HepG2 (cell line): ENCODE results near the gene RALY. TPM values are rescaled to one million over a fixed set of nuclear protein-coding genes. Genes with fewer than 3 reads are reported as not detected.

Source experiments
- CEBPG ChIP-seq: IDR thresholded peaks from 2 replicates; pipeline ENCODE4 v1.6.1; 2016
- FOSL2 ChIP-seq: sonication (generic); formaldehyde crosslinking; IDR thresholded peaks from 2 replicates; pipeline ENCODE4 v1.4.0; 2020; ENCODE audit warnings: missing genetic modification reagents
- FOXC1 ChIP-seq: sonication (generic); formaldehyde crosslinking; IDR thresholded peaks from 2 replicates; pipeline ENCODE4 v1.8.0; 2022; ENCODE audit warnings: mild to moderate bottlenecking, missing genetic modification reagents, borderline replicate concordance
- IKZF5 ChIP-seq: IDR thresholded peaks from 2 replicates; pipeline ENCODE4 v1.6.1; 2018; ENCODE audit warnings: missing genetic modification reagents, mild to moderate bottlenecking, missing compliant biosample characterization
- JARID2 ChIP-seq: sonication (generic); formaldehyde crosslinking; IDR thresholded peaks from 2 replicates; pipeline ENCODE4 v1.8.1; 2023; ENCODE audit warnings: missing genetic modification reagents, inconsistent platforms; ENCODE audit not compliant: insufficient replicate concordance
- KLF6 ChIP-seq: IDR thresholded peaks from 2 replicates; pipeline ENCODE4 v1.8.0; 2016; ENCODE audit warnings: missing biosample characterization, missing genetic modification reagents
- MTF2 ChIP-seq: sonication (generic); formaldehyde crosslinking; IDR thresholded peaks from 2 replicates; pipeline ENCODE4 v1.5.0; 2020; ENCODE audit warnings: missing genetic modification reagents, borderline replicate concordance
- NAIF1 ChIP-seq: sonication (generic); formaldehyde crosslinking; IDR thresholded peaks from 2 replicates; pipeline ENCODE4 v1.5.0; 2020; ENCODE audit warnings: mild to moderate bottlenecking, missing genetic modification reagents, borderline replicate concordance
- PITX1 ChIP-seq: sonication (generic); formaldehyde crosslinking; IDR thresholded peaks from 2 replicates; pipeline ENCODE4 v1.5.1; 2020; ENCODE audit warnings: mild to moderate bottlenecking, missing genetic modification reagents
- SOX6 ChIP-seq, 2 experiments: fragments of 450-650 bp in 1 of 2; sonication (generic) in 1 of 2; formaldehyde crosslinking in 1 of 2; IDR thresholded peaks; 2 replicates each; pipeline versions ENCODE4 v1.4.0 to v1.6.1; 2017 to 2020; ENCODE audit warnings: antibody characterized with exemption in 1 of 2, mild to moderate bottlenecking in 1 of 2, missing genetic modification reagents in 1 of 2
- SSRP1 ChIP-seq: IDR thresholded peaks from 2 replicates; pipeline ENCODE4 v1.6.1; 2016; ENCODE audit warnings: control low read depth
- ZBTB20 ChIP-seq: sonication (generic); formaldehyde crosslinking; IDR thresholded peaks from 2 replicates; pipeline ENCODE4 v1.8.1; 2023; ENCODE audit warnings: missing genetic modification reagents, low read depth, mild to moderate bottlenecking, borderline replicate concordance
- ZNF580 ChIP-seq: IDR thresholded peaks from 2 replicates; pipeline ENCODE4 v1.6.1; 2016; ENCODE audit warnings: low read depth, borderline replicate concordance
- polyA plus RNA-seq, 8 experiments: library from polyadenylated mRNA; depleted of rRNA in 3 of 8; stranded (reverse) in 7 of 8; unstranded in 1 of 8; fragments of >200 nt; fragmentation: Illumina TruSeq in 4 of 8; extraction: Trizol in 4 of 8; gene quantifications; 2 replicates each; pipeline versions ENCODE4 v1.2.1 to v1.2.3, GENCODE V29; 2011 to 2016; ENCODE audit warnings: low read depth in 4 of 8, missing spikeins in 1 of 8, mixed read lengths in 1 of 8; ENCODE audit not compliant: insufficient read depth in 1 of 8
- total RNA-seq, 5 experiments: library from RNA; depleted of rRNA; stranded (reverse); fragments of >200 nt; fragmentation: Illumina TruSeq; extraction: Trizol; gene quantifications; 2 replicates each; pipeline ENCODE4 v1.2.3, GENCODE V29; 2016; ENCODE audit warnings: low read depth in 1 of 5
- TF ChIP-seq, protein P1 (sequence below): sonication (generic); formaldehyde crosslinking; IDR thresholded peaks from 2 replicates; pipeline ENCODE4 v1.5.0; 2020; ENCODE audit warnings: missing genetic modification reagents

Gene RALY
- total and polyA plus RNA-seq, 2 of the 13 experiments (the other 11 are each of a cell fraction or from before 2014, with no cell fraction given) = 178 to 186 TPM

GRCh38 chr20:34069341-34070078, 75.8 kb downstream of the RALY start (continued):
- TF ChIP-seq IKZF5 (CRISPR knock-in tag) (no peak; the same call in 1 of the 2 replicates), ZBTB20 (0 out of 2 replicates have a peak, but pooled peaks have one; percentile 36), CEBPG (CRISPR knock-in tag) (no peak), MTF2 (CRISPR knock-in tag) (0 out of 2 replicates have a peak, but pooled peaks have one; percentile 30), KLF6 (CRISPR knock-in tag) (peak; percentile 40; the same call in 1 of the 2 replicates), PITX1 (peak; percentile 54), ZNF580 (0 out of 2 replicates have a peak, but pooled peaks have one; percentile 52), FOSL2 (CRISPR knock-in tag) (peak; percentile 17; the same call in 1 of the 2 replicates), JARID2 (CRISPR knock-in tag) (peak; percentile 84), SSRP1 (CRISPR knock-in tag) (peak; percentile 78; the same call in 1 of the 2 replicates), SOX6 (IDR thresholded peaks at IDR 0.05) (no peak), SOX6 (CRISPR knock-in tag; IDR thresholded peaks at IDR 0.05) (peak; percentile 30; the same call in 1 of the 2 replicates), FOXC1 (peak; percentile 52; the same call in 1 of the 2 replicates), NAIF1 (CRISPR knock-in tag) (0 out of 2 replicates have a peak, but pooled peaks have one; percentile 18)
- TF ChIP-seq, protein P1, sequence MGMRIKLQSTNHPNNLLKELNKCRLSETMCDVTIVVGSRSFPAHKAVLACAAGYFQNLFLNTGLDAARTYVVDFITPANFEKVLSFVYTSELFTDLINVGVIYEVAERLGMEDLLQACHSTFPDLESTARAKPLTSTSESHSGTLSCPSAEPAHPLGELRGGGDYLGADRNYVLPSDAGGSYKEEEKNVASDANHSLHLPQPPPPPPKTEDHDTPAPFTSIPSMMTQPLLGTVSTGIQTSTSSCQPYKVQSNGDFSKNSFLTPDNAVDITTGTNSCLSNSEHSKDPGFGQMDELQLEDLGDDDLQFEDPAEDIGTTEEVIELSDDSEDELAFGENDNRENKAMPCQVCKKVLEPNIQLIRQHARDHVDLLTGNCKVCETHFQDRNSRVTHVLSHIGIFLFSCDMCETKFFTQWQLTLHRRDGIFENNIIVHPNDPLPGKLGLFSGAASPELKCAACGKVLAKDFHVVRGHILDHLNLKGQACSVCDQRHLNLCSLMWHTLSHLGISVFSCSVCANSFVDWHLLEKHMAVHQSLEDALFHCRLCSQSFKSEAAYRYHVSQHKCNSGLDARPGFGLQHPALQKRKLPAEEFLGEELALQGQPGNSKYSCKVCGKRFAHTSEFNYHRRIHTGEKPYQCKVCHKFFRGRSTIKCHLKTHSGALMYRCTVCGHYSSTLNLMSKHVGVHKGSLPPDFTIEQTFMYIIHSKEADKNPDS = peak; percentile 60; the same call in 1 of the 2 replicates
